Ovary (tissue), 3 donors: Measurements from ENCODE around the gene DGAT2.

Experiments
- CTCF ChIP-seq, 3 donors: fragments of 450-650 bp in 2 of 3; fragments of 200-600 bp in 1 of 3; IDR thresholded peaks; one replicate each; pipeline versions ENCODE4 v1.5.1 to v1.8.0; 2016 to 2022; ENCODE audit warnings: antibody characterized with exemption in 3 of 3, mild to moderate bottlenecking in 1 of 3
- POLR2A ChIP-seq: fragments of 450-650 bp; IDR thresholded peaks from one replicate; pipeline ENCODE4 v1.6.1; 2017; ENCODE audit warnings: antibody characterized with exemption, mild to moderate bottlenecking, moderate library complexity
- donor health status: DM: no; HTN: no; CAD: no.

GRCh38 chr11:75760243-75760642 is 8.3 kb upstream of the DGAT2 start:
- TF ChIP-seq CTCF (IDR thresholded peaks at IDR 0.05) (no peak), POLR2A (no peak)
